Hepatic stellate cell (primary cell): ENCODE results near the gene ADGRB3.
"Not testable (repeated sequence)": the region's sequence is repeated elsewhere in the genome, so short reads cannot be mapped to it uniquely, and the experiment has no call there.

Source experiments
- DNase-seq: peaks from one replicate; pipeline ENCODE4 v3.0.0; 2011; ENCODE audit warnings: low spot score

ADGRB3 gene

GRCh38 chr6:68650142-68650541 lies 15.1 kb downstream of the ADGRB3 start:
- DNase-seq = no peak

GRCh38 chr6:68651011-68651985 lies 16.2 kb downstream of the ADGRB3 start:
- DNase-seq = no peak

DNA sequence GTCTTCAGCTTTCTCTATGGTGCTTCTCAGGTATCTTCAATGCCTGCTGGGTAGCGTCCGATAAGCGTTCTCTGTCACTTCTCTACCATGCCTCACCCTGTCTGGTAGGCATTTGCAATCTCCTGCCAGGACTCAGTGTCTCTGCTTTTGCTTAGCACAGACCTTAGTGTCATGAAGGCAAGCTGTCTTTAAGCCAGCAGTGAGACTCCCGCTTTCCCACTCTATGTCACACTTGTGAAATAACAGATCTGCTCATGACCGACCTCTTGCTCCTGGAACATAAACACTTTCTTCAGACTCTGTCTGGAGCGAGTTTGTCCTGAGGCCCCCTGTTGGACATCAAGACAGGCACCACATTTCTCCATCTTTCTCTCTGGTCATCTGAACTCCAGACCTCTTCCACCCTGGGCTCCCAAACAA lies 17.0 kb downstream of the ADGRB3 start:
- no peak for DNase-seq

GRCh38 chr6:68653074-68653705 lies 18.1 kb downstream of the ADGRB3 start:
- no peak for DNase-seq

DNA sequence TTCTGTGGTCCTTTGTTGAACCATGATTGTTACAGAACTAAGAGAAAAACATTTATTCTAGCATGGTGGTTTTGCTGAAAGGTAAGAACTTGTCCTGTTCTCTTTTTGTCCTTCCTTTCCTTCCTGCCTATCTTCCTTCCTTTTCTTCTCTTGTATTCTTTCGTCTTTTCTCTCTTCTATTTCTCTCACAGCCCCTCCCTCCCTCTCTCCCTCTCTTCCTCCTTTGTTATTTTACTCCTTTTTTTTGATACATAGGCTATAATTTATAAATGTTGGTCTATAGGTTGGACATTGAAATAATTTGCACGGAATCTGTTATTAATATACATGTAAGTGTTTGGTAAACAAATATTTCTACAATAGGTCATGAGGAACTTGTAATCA lies 18.6 kb downstream of the ADGRB3 start:
- DNase-seq = no peak

- no peak for DNase-seq
Observed at GRCh38 chr6:68654134-68654533, 19.1 kb downstream of the ADGRB3 start.

GRCh38 chr6:68655028-68655427 lies 19.9 kb downstream of the ADGRB3 start:
- no peak for DNase-seq

DNA sequence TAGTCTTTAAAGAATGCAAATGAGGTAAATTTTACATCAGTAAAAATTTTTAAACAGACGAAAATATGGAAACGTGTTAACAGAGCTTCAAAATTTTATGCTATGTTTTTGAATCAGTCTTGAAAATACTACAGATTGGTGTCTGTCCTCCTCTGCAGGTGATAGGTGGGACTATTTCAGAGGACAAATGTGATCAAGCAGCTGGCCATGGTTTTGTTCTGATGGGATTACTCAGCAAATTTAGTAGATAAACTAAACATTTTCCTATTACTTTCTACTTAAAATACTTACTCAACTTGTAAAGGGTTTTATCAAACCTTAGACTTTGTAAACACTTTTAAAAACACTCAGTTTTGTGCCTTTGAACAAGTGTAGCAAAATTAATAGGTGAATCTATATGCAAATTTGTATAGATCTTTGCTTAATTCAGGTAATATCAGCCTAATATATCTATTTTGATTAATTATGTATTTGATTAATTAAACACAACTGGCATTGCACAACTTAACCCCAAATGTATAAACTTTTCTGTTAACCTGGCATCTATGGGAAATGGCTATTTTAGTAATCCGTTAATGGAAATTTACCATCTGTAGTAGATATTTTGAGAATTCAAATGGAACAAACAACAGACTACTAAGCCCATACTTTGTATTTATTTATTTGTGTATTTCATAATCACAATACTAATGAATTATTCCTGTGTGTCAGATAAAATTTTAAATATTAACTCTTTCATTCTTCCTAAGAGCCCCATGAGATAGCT lies 22.5 kb downstream of the ADGRB3 start:
- DNase-seq = no peak

GRCh38 chr6:68658338-68658737 lies 23.3 kb downstream of the ADGRB3 start:
- no peak for DNase-seq

DNA sequence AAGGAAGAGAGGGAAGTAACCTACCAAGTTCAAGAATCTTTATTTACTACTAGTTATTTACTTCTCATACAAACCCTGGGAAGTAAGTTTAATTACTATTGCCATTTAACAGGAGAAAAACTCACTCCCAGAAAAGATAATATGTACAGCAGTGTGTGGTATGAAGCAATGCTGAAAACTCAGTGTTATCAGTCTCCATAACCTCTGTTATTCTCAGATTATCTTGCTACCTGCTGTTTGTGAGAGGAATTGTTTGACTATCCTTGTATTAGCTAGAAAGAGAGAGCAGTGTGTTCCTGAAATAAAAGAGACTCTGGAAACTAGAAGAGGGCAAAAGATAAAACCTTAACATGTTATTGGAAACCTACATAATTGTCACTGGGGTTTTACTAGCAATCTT lies 38.2 kb downstream of the ADGRB3 start:
- DNase-seq = no peak

DNA sequence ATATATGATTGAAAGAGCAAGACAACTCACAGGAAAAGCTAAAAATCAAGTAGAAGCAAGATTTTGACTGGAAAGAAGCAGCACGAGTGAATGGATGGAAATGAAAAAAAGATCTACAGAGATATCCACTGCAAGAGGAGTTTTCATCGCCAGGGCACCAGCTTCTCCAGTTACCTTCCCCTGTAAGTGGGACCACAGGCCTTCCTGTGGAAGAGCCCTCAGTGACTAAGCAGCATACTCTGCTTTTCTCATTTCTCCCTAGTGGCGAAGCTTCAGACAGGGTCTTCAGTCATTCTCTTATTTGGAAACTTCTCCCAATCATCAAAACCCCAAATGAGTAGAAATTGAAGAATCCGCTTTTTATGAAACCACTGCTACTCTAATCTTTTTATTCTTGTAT lies 40.5 kb downstream of the ADGRB3 start:
- DNase-seq = no peak

- not testable (repeated sequence) for DNase-seq
Observed at GRCh38 chr6:68676094-68676493, 41.0 kb downstream of the ADGRB3 start.

DNA sequence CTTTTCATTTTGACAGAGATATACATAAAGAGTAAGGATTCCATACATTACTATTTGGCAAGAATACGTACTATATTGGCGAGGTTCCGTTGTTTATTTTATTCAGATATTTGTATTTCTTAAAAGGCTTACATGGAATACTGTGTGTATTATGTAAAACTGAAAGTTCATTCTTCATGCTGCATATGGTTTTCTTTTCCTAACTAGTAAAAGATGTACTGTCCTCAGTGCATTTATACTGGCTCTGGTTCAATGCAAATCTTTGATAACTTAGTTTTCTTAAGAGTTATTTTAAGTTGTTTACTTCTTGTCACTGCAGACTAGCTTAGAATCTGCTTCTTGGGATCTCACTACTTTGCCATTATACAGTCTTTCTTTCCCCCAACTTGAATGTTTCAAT lies 42.0 kb downstream of the ADGRB3 start:
- DNase-seq = no peak

- DNase-seq = no peak
Observed at GRCh38 chr6:68679399-68679798, 44.3 kb downstream of the ADGRB3 start.

DNA sequence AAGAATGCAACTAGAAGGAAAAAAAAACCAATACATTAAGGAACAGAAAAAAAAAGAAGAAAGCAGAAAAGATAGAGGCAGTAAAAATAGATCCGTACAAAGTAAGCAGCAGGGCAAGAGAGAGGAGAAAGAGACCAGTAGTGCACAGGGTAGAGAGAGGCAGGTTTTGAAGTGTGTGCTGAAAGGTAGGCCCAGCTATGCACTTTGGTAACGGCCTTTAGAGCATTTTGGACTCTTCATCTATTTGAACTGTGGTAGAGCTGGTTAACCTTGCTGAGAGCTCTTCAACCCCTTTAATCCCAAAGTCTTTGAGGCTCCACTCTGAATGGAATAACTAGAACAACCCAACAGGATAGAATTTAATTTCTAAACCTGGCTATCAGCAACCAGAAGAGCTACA lies 45.2 kb downstream of the ADGRB3 start:
- DNase-seq = no peak

DNA sequence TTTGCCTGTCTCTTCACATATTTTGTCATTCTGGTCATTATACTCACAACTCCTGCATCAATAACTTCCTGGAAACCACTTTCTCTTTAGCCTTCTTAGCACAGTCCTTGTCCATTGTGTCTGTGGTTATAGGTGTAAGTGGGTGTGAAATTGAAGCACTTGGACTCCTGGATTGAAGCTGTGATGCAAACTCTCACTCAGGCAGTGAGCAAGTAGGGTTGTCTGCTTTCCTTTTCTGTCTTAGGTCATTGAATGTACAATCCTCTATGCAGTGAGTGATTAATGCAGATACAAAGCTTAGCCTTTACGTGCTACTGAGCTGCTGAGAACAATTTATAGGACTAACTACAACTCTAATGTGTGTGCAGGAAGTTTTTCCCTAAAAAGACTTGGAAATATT lies 54.8 kb downstream of the ADGRB3 start:
- DNase-seq = no peak

DNA sequence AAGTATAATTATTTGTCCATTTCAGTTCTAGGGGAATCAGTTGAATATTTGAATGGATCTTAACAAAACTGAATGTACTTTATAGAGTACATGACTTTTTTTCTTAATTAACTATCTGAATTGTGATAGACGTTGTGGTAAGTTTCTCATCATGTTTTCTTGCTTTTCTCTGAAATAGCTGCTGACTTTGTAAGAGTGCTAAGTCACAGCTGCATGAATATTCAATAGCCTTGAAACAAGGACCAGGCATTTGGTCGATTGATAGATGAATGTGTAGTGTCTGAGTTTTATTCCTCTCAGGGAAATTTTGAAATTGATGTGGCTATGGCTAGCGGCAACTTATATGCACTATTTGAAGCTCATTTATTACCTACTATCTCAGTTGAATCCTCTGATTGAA lies 56.0 kb downstream of the ADGRB3 start:
- no peak for DNase-seq

DNA sequence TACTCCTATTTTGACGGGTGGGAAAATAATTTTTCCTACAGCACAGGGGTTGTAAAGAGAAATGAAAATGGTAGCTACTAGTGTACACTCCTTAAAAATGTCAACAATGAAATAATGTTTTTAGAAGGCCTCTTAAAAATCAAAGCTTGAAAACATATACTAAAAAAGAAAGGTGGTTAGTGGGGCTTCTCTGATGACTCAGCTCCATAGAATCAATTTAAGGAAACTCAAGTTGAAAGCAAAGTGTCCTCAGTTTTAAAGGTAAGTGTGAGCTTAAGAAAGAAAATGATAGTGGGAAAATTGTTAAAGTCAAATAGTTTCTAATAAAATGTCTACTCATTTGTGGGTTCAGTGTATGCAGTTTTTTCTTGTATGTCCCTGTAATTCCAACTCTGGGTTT lies 58.2 kb downstream of the ADGRB3 start:
- DNase-seq = no peak

GRCh38 chr6:68695403-68695802 lies 60.3 kb downstream of the ADGRB3 start:
- no peak for DNase-seq

GRCh38 chr6:68695838-68696237 lies 60.8 kb downstream of the ADGRB3 start:
- DNase-seq = no peak

DNA sequence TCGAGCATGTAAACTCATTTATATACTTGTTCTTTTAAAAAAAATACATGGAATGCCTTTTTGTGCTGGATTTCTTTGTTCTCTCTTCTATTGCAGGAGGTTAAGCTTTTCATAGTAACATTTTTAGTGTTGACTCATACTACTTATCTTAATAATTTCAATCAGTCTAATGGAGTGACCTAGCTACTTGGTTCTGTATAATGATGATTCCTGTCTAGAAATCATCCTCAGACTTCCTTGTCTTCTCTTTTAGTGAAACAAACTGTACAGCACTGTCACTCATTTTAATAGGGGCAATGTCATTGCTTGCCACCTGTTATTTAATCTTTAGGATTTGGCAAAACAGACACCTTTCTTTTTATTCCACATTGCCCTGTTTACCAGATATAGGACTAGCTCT lies 62.3 kb downstream of the ADGRB3 start:
- no peak for DNase-seq

DNA sequence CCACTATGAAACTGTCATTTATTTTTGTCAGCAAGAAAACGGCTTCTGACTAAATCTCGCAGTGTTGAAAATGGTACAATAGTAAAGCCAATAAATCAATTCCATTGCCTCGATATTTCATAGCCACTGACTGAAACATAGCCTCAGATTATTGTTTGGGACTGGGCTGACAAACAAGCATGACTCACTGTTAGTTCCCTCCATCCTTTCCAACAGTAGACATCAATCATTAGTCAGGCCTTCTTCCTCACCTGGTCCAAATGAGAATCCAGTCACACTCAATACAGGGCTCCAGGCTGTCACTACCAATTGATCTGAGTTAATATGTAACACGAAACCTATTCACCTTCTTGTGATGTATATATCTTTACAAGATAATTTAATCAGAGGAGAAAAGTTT lies 66.1 kb downstream of the ADGRB3 start:
- DNase-seq = no peak

DNA sequence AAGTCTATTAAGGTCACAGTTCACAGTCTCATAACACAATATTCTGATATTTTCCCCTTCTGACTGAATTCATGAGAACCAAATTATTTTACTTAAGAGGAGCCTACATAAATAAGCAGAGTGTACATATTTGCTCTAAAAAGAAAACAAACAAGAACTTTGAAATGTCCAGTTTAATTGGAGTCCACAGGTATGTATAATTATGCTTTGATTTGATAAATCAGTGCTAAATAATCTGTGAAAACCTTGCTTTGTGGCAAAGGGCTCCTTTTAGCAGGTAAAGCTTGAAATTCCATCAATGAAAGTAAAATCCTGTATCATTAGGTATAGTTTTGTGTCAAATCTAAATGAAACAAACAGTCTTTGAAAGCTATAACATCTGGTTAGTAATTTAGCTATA lies 69.4 kb downstream of the ADGRB3 start:
- DNase-seq = no peak
